Embryonic facial prominence (tissue), 1 donor: ENCODE measurements around the gene SYTL3.
"Not testable (repeated sequence)": the region's sequence is repeated elsewhere in the genome, so short reads cannot be mapped to it uniquely, and the experiment has no call there.

ENCODE experiments used
- DNase-seq: peaks from one replicate; pipeline ENCODE4 v3.0.0-alpha.2; 2016; ENCODE audit errors: extremely low spot score

The SYTL3 gene

DNA sequence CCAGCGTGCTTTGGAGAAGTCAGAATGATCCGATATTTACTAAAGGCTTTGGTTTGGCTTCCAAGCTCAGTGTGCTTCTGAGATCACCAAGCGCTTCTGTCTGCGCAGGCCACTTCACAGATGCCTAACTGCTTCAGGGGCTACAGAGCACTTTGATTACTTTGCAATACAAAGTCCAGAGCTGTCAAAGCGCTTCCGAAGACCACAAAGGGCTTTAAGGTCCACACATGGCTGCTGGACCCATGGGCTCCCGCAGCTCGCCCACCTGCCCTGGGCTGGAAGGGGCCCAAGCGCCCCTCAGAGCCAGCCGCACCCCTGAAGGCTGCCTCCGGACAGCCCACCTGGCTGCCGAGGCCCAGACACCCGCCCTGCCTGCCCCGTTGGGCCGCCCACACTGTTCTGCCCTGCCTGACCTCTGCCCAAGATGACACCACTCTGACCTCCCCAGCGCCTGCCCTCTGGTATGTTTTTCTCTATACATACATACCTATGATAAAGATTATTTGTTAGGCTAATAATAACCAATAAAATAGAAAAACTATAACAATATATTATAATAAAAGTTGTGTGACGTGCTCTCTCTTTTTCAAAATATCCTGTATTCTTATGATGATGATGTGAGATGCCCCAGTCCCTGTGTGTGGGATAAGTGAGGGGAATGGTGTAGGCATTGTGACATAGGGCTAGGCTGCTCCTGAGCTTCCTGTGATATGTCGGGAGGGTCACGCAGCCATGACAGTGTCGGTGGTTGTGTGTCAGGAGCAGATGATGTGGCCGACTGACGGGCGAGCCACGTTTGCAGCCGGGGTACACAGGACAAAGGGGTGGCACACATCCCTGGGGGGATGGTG is 27.9 kb upstream of the SYTL3 start:
- DNase-seq: no peak

GRCh38 chr6:158622545-158623190 is 27.2 kb upstream of the SYTL3 start:
- no peak for DNase-seq

- DNase-seq: no peak
Measured at GRCh38 chr6:158624684-158625682, 24.9 kb upstream of the SYTL3 start.

GRCh38 chr6:158625881-158626305 is 24.0 kb upstream of the SYTL3 start:
- no peak for DNase-seq

DNA sequence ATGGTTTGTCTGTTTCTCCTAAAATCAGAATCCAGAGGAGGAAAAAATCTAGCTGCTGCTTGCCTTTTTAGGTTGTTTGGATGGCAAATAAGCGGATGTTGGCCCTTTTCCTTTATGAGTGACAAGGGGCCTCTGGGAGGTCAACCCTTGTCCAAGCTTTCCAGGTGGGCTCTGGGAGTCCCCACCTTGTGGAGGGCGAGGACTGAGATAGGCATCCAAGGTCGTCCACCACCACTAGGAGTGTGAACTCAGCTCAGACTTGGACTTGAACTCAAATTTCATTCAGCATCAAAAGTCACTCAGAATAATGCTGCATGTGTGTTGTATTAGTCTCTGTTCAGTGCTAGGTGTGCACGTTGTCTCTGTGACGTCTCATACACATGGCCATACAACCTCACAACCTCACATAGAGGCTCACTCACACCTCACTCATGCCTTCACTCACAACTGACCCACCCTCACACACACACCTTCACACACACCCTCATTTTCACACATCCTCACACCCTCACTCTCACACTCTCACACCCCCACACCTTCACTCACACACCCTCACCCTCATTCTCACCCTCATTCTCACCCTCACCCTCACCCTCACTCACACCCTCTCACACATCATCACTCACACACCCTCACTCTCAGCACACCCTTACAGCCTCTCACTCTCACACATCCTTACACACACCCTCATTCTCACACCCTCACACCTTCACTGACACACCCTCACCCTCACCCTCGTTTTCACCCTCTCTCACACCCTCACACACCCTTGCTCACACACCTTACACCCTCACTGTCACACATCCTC is 23.3 kb upstream of the SYTL3 start:
- DNase-seq: no peak

DNA sequence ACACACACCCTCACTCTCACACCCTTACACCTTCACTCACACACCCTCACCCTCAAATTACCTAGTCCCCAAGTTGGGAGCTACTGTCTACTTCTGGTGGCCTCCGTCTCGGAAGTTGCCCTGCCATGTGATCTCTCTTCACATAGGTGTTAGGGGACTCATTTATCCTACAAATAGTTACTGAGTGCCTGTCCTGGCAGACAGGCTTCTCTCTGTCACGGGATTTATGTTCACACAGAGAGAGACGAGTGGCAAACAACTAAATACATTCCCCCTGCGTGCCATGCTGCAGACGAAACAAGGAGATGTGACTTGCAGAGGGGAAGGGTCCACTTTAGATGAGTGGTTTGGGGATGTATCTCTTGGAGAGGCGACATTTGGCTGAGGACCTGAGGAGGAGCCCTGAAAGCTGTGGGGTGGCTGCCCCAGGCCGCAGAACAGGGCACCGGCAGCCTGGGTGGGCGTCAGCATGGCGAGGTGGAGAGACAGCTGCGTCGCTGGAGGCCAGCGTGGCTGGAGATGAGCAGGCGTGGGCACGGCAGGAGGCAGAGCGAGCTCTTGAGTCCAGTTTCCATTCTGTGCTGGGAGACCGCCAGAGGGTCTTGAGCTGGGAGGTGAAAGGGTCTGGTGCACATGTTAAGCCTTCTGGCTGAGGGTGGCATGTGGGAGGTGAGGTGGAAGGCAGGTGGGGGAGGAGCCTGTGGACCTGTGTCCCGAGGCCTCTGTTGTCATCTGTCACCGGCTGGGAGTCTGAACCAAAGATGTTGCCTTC is 22.5 kb upstream of the SYTL3 start:
- no peak for DNase-seq

GRCh38 chr6:158627940-158628211 is 22.0 kb upstream of the SYTL3 start:
- DNase-seq: no peak

DNA sequence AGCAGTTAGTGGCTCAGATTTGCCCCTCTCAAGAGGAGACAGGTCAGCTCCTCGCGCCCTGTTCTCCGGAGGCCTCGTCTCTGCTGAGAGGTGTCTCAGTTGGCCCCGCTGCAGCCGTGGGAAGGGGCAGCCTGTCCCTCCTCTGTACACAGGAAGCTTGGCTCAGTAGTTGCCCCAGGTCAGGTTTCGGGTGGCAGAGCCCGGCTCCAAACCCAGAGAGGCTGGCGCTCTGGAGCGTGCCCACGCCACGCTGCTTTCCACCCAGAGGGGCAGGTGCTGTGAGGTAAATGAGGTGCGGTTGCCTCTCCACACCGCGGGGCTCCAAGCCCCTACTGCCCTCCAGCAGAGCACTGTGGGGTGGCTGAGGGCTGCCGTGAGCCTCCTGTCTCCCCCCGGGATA is 21.3 kb upstream of the SYTL3 start:
- no peak for DNase-seq

DNA sequence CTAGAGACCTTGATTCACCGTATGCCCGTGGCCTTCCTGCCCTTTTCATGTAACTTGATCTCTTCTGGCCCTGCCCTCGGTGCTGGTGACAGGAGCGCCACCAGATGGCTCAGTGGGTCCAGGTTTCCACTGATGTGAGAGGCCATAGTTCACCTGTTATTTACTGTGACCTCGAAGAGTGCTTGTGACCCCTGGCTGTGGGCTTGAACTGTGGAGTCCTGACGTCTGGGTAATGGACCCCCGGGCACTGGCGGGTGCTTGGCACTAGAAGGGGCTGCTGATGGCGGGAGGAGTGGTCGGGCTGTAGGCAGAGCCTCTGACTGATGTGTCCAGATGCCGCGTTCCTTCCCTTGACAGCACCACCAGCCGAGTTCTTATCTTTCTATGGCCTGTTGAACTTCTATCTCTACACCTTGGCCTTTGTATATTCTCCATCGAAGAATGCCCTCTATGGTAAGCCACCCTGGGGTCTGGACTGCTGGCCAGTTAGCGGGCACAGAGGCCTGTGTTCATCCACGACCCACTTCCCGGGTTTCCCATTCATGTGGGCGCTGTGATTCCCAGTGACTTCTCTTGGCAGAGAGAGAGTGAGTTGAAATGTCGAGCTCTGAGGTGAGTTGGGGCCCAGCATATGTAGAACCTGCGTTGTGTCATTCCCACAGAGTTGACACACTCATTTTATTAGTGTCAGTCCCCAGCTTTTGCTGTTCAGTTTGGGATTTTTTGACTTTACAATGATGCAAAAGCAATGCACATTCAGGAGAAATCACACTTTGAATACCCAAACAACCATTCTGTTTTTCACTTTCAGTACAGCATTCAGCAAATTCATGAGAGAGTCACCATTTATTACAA is 20.3 kb upstream of the SYTL3 start:
- no peak for DNase-seq

- no peak for DNase-seq
Measured at GRCh38 chr6:158630938-158631616, 18.8 kb upstream of the SYTL3 start.

DNA sequence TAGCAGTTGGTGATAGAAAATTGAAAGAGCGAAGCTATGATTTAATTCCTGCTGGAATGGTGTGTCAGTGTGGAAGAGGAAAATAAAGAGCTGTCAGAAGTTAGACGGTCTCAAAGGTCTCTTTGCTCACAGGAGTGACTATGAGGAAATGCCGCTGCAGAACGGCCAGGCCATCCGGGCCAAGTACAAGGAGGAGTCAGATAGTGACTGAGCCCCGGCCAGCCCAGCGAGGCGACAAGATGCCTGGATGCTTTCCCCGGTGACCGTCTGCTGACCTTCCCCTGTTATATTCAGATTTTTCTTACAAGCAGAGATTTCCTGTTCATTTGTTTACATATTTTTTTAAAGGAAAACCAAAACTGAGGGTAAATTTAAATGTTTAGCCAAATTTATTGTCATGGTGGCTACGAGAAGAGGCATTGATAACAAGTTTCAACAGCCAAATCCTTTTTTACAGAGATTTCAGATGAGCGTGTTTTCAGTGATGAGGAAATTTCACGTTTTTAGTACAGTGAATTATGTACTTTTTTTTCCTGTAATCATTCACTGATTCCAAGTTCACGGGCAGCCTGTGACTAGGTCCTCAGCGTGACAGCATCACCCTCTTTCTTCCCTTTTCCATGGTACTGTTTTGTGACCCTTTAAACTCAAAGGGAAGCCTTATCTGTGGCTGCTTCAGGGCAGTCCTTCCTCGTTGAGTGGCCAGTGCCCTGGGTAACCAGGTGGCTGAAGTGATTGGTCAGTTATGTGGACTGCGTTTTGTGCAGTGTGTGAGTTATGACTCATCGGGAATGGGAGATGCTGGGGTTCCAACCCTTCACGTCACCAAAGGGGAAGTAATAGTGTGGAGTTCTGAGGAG is 17.9 kb upstream of the SYTL3 start:
- no peak for DNase-seq

DNA sequence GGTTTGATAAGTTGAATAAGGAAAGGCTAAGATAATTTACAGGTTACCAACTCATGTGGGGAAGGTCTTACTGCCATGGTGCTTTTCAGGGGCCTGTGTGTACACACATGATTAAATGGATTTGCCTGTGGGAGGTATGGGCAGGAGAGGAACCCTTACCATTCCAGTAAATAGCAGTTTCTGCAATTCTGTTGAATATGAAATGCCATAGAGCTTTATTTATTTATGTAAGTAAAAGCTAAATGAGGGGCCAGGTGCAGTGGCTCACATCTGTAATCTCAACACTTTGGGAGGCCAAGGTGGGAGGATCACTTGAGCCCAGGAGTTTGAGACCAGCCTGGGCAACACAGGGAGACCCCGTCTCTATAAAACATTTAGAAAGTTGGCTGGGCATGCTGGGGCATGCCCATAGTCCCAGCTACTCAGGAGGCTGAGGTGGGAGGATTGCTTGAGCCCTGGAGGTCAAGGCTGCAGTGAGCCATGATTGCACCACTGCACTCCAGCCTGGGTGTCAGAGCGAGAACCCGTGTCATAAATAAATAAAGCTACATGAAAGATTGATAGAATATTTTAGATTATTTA is 17.2 kb upstream of the SYTL3 start:
- not testable (repeated sequence) for DNase-seq

DNA sequence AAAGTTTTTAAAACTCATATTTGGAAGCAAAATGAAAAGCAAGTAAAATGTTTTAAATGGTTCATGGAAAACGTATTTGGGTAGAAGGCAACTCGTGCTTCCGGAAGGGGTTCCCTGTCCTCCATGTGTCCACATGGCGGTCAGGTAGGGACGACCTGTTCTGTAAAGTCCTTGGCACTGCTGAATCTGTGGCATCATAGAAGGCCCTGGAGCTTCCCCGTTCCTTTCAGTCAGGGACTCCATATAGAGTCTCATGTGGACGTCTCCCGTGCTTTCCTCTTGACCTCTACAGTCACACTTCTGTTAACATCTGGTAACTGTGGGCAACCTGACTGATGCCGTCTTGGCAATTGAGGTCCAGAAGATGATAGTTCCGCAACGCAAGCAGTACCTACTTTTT is 16.7 kb upstream of the SYTL3 start:
- DNase-seq: no peak

DNA sequence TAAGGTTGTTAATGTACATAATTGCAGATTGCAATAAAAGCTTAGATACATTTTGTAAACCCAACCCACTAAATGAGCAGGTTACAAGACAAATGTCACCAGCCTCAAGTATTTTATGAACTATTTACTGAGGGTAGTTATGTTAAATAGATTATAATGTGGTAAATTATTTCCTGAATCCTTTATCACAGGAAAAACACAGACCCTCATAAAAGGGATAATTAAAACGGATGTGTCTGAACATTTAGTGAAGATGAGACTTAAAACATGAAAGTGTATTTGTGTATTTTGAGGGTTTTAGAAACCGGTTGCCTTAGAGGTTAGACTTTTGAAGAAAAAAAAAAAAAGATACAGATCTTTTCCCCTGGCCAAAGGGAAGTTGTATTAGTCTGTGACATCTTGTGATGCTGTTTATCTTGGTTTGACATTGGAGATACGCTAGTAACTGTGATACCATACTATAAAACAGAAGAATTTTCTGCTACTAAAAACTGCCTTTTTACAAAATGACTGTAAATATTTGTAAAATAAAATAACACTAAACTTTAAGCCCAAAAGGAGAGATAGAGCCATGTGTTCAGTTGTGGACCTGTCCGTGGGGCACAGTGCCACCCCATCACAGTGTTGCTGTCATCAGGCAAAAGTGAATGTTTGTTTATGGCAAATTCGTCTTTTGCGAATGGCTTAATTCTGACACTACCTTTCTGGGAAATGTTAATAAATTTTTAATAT is 15.0 kb upstream of the SYTL3 start:
- DNase-seq: no peak

DNA sequence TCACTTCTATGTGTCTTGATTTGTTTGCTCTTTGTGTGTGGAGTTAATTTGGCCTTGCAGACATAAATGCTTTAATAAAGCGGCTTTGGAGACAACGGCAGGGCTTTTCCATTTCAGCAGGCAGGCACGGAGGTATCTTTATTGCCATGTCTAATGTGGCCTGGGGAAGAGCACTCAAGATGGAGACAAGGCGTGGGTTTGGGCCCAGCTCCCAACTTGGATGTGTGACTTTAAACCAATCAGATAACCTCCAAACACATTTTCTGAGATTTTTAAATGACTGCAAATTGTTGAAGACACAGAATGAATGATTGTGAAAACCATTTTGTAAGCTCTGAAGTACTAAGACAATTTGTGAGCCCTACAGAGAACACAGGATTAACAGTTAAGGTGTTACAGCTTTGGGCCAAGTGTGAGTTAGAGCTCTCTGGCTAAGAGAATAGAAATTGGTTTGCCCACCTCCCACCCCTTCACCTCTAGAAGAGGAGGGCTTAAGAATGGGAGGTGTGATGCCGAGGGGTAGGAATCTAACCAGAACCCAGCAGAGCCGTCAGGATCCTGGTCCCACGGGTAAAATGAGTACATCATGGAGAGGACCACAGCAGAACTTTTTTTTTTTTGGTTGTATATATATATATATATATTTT is 14.3 kb upstream of the SYTL3 start:
- no peak for DNase-seq

GRCh38 chr6:158636778-158637177 is 13.1 kb upstream of the SYTL3 start:
- DNase-seq: no peak
